Measurements from ENCODE around the gene MAP2K1.

The MAP2K1 gene

GRCh38 chr15:66472176-66472999 lies 85.7 kb downstream of the MAP2K1 start:
- TF ChIP-seq ZFX (IDR thresholded peaks at IDR 0.05; ENCODE audit: borderline replicate concordance) (no peak), CTCF (IDR thresholded peaks at IDR 0.05) (no peak)
- H3K27ac ChIP-seq = no peak overlapping the region

GRCh38 chr15:66474135-66474534 lies 87.4 kb downstream of the MAP2K1 start:
- H3K27ac ChIP-seq = no peak overlapping the region

GRCh38 chr15:66474963-66475362 lies 88.3 kb downstream of the MAP2K1 start:
- no peak for TF ChIP-seq ZFX (IDR thresholded peaks at IDR 0.05; ENCODE audit: borderline replicate concordance)
- no peak for TF ChIP-seq CTCF (IDR thresholded peaks at IDR 0.05)
- H3K27ac ChIP-seq = no peak overlapping the region

More at GRCh38 chr15:66474135-66474534, 87.4 kb downstream of the MAP2K1 start:
- TF ChIP-seq ZFX (IDR thresholded peaks at IDR 0.05; ENCODE audit: borderline replicate concordance) (no peak), CTCF (IDR thresholded peaks at IDR 0.05) (no peak)

GRCh38 chr15:66476535-66476934 lies 89.8 kb downstream of the MAP2K1 start:
- no peak overlapping the region for H3K27ac ChIP-seq
- no peak for TF ChIP-seq ZFX (IDR thresholded peaks at IDR 0.05; ENCODE audit: borderline replicate concordance)
- TF ChIP-seq CTCF (IDR thresholded peaks at IDR 0.05) = no peak

GRCh38 chr15:66477011-66477410 lies 90.3 kb downstream of the MAP2K1 start:
- TF ChIP-seq CTCF (IDR thresholded peaks at IDR 0.05) (no peak), ZFX (IDR thresholded peaks at IDR 0.05; ENCODE audit: borderline replicate concordance) (no peak)
- H3K27ac ChIP-seq = no peak overlapping the region

GRCh38 chr15:66480267-66480666 lies 93.6 kb downstream of the MAP2K1 start:
- H3K27ac ChIP-seq = no peak overlapping the region
- TF ChIP-seq CTCF (IDR thresholded peaks at IDR 0.05) (no peak), ZFX (IDR thresholded peaks at IDR 0.05; ENCODE audit: borderline replicate concordance) (no peak)

- no peak for TF ChIP-seq ZFX (IDR thresholded peaks at IDR 0.05; ENCODE audit: borderline replicate concordance)
- no peak for TF ChIP-seq CTCF (IDR thresholded peaks at IDR 0.05)
- H3K27ac ChIP-seq = no peak overlapping the region
Measured at GRCh38 chr15:66481107-66481856, 94.6 kb downstream of the MAP2K1 start.

Measured in 22Rv1 (cell line).